ENCODE results near the gene GRM4.

GRM4 gene

GRCh38 chr6:33983721-33984465, 162.0 kb downstream of the GRM4 start:
- TF ChIP-seq GATA1 (IDR thresholded peaks at IDR 0.05; ENCODE audit: low read depth, low read length) = no peak
- TF ChIP-seq POLR2A (IDR thresholded peaks at IDR 0.05; ENCODE audit: low read length) = no peak
- no peak for DNase-seq

- TF ChIP-seq POLR2A (IDR thresholded peaks at IDR 0.05; ENCODE audit: low read length) (no peak), GATA1 (IDR thresholded peaks at IDR 0.05; ENCODE audit: low read depth, low read length) (no peak)
Measured at GRCh38 chr6:33983109-33983716, 162.7 kb downstream of the GRM4 start.

GRCh38 chr6:33981861-33982260, 164.0 kb downstream of the GRM4 start:
- no peak for TF ChIP-seq GATA1 (IDR thresholded peaks at IDR 0.05; ENCODE audit: low read depth, low read length)
- no peak for TF ChIP-seq POLR2A (IDR thresholded peaks at IDR 0.05; ENCODE audit: low read length)
- no peak for DNase-seq

More at GRCh38 chr6:33983109-33983716, 162.7 kb downstream of the GRM4 start:
- no peak for DNase-seq

- no peak for DNase-seq
- TF ChIP-seq POLR2A (IDR thresholded peaks at IDR 0.05; ENCODE audit: low read length) = no peak
- TF ChIP-seq GATA1 (IDR thresholded peaks at IDR 0.05; ENCODE audit: low read depth, low read length) = no peak
Measured at GRCh38 chr6:33981421-33981820, 164.5 kb downstream of the GRM4 start.

- no peak for DNase-seq
- TF ChIP-seq POLR2A (IDR thresholded peaks at IDR 0.05; ENCODE audit: low read length) (no peak), GATA1 (IDR thresholded peaks at IDR 0.05; ENCODE audit: low read depth, low read length) (no peak)
Measured at GRCh38 chr6:33980176-33981175, 165.4 kb downstream of the GRM4 start.

GRCh38 chr6:33979750-33980149, 166.1 kb downstream of the GRM4 start:
- DNase-seq = no peak
- TF ChIP-seq POLR2A (IDR thresholded peaks at IDR 0.05; ENCODE audit: low read length) (no peak), GATA1 (IDR thresholded peaks at IDR 0.05; ENCODE audit: low read depth, low read length) (no peak)

GRCh38 chr6:33978412-33979150, 167.3 kb downstream of the GRM4 start:
- no peak for DNase-seq
- TF ChIP-seq POLR2A (IDR thresholded peaks at IDR 0.05; ENCODE audit: low read length) (no peak), GATA1 (IDR thresholded peaks at IDR 0.05; ENCODE audit: low read depth, low read length) (no peak)

GRCh38 chr6:33977606-33978411, 168.1 kb downstream of the GRM4 start:
- no peak for DNase-seq
- no peak for TF ChIP-seq GATA1 (IDR thresholded peaks at IDR 0.05; ENCODE audit: low read depth, low read length)
- TF ChIP-seq POLR2A (IDR thresholded peaks at IDR 0.05; ENCODE audit: low read length) = no peak

GRCh38 chr6:33976437-33977360, 169.2 kb downstream of the GRM4 start:
- TF ChIP-seq GATA1 (IDR thresholded peaks at IDR 0.05; ENCODE audit: low read depth, low read length) (no peak), POLR2A (IDR thresholded peaks at IDR 0.05; ENCODE audit: low read length) (no peak)
- DNase-seq = no peak

GRCh38 chr6:33975661-33976436, 170.0 kb downstream of the GRM4 start:
- no peak for DNase-seq
- TF ChIP-seq POLR2A (IDR thresholded peaks at IDR 0.05; ENCODE audit: low read length) = no peak
- no peak for TF ChIP-seq GATA1 (IDR thresholded peaks at IDR 0.05; ENCODE audit: low read depth, low read length)

GRCh38 chr6:33974471-33974870, 171.4 kb downstream of the GRM4 start:
- TF ChIP-seq POLR2A (IDR thresholded peaks at IDR 0.05; ENCODE audit: low read length) = no peak
- no peak for TF ChIP-seq GATA1 (IDR thresholded peaks at IDR 0.05; ENCODE audit: low read depth, low read length)
- no peak for DNase-seq
